NCI-H446 (cell line): Measurements from ENCODE around the gene CERS5.
A peak's percentile ranks its signal among the peaks of the same experiment; 100 is the strongest.
"Not testable (repeated sequence)": the region's sequence is repeated elsewhere in the genome, so short reads cannot be mapped to it uniquely, and the experiment has no call there.

Experiments used
- DNase-seq, 2 experiments: peaks; one replicate each; lab custom pipeline; 2025; lab: John Stamatoyannopoulos, UW

Gene CERS5

GRCh38 chr12:50103767-50104321, 63.3 kb downstream of the CERS5 start, which contains the start of gene GPD1:
Gene GPD1, plus strand, starts transcription at chr12:50104008. Its CDS starts 43 bp downstream, at chr12:50104051.
- peak in 1 of 2 experiments; percentile 10 for DNase-seq

GRCh38 chr12:50103351-50103750, 63.8 kb downstream of the CERS5 start:
- DNase-seq = no peak

- no peak for DNase-seq
These were observed 64.4 kb downstream of the CERS5 start for GRCh38 chr12:50102646-50103309.

- DNase-seq = no peak
These were observed 65.0 kb downstream of the CERS5 start for GRCh38 chr12:50102131-50102531.

DNA sequence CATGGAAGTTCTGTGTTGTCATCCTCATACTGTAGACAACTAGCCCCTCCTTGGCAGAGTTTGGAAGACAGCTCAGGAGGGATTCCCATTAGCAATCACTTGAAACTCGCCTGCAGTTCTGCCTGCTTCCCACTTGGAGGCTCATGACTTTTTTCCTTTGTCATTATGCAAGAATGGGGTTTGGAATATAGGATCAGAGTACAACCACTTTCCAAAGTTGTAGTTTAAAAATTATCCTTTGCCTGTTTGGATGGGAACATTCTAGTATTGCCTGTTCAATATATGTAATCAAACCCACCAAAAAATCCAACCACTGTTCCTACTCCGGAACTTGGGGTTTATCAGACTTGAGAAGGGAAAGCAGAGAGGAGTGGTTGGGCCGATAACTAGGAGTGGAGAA, 65.5 kb downstream of the CERS5 start:
- peak in 1 of 2 experiments; percentile 12 for DNase-seq

- DNase-seq = no peak
These were observed 66.6 kb downstream of the CERS5 start for GRCh38 chr12:50100561-50100960.

GRCh38 chr12:50099302-50100008, 67.7 kb downstream of the CERS5 start:
- DNase-seq = no peak

- DNase-seq = no peak
These were observed 69.2 kb downstream of the CERS5 start for GRCh38 chr12:50097952-50098351.

DNA sequence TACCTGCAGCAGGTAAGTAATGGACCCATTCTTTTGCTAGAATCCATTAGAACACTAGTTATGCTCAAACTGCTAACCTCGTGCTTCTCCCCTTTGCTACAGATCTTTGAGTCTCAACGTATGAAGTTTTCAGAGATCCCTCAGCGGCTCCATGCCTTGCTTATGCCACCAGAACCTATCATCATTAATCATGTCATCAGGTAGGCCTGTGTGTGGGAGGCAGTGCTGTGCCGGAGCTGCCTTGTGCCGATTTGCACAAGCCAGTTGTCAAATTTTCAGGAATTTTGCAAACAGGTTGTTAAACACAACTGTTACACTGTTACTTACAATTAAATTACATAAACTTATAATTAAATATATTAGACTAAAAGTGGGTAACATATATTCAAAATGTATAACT, 76.8 kb downstream of the CERS5 start:
- no peak for DNase-seq

- no peak for DNase-seq
These were observed 77.4 kb downstream of the CERS5 start for GRCh38 chr12:50089730-50090129.

DNA sequence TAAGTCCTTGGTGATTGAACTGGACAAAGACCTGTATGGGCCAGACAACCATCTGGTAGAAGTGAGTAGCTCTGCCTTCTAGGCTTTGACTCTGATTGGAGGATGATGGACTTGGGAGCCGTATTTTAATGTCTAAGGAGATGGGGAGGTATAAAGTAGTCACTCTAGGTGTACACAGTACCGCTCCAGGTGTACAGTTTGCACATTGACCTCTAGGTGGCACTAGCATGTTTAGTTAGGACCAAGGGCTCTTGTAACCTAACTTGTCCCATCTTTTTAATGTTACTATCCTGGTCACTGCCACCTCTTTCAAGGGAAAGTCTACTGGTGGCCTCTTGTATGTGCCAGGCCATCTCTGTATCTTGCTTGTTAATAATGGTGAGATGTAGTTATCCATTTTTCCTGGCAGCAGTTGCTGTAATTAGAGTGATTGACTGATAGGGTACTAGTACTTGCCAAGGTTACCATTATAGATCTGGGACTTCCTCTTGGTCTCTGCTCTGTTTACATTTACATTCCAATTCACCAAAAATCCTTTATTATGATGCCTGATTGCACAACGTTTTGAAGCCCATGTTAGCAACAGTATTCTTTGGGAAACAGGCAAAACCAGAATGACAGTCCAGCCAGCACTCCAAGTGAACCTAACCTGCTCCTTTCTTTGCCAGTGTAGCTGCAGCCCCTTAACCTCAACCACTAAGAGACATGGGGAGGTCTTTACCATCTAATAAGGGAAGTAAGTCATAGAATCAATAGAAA, 78.4 kb downstream of the CERS5 start:
- peak in 1 of 2 experiments; percentile 38 for DNase-seq

DNA sequence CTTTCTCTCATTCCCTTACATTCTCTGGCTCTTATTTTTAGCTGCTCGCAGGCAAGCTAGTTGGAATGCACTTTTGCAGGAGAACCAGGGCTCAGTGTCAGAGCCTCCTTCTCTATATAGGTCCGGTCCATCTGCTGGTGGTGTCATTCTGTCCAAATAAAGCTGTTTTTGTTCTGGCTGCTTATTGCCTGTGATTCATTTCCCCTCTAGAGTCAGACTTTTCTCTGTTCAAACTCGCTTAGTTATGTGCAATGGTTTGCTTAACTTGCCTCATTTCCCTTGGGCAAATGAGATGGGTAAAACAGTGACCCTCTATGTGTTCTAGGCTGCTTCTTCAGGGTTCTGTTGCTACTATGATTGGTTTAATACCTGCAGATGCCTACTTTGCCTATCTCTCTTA, 79.2 kb downstream of the CERS5 start:
- DNase-seq = no peak

GRCh38 chr12:50087151-50087550, 80.0 kb downstream of the CERS5 start:
- DNase-seq = no peak

DNA sequence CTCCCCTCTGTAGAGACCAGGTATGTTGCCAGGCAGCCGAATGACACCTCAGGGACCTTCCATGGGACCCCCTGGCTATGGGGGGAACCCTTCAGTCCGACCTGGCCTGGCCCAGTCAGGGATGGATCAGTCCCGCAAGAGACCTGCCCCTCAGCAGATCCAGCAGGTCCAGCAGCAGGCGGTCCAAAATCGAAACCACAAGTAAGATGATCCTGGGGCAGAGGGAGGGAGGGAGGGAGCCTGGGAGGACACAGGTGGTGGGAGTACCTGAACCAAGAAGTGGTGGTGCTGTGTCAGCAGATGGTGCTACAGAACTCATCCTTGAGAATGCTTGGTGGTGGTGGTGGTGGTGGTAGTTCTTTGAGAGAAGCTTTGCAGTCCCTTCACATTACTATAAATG, 81.0 kb downstream of the CERS5 start:
- no peak for DNase-seq

- peak in 1 of 2 experiments; percentile 14 for DNase-seq
These were observed 81.5 kb downstream of the CERS5 start for GRCh38 chr12:50085615-50086072.

GRCh38 chr12:50084775-50085614, 82.2 kb downstream of the CERS5 start, which contains the start of gene SMARCD1:
Gene SMARCD1, plus strand, starts transcription at chr12:50085342. Its CDS starts 28 bp downstream, at chr12:50085370.
- DNase-seq = peak; percentile 84 to 95

DNA sequence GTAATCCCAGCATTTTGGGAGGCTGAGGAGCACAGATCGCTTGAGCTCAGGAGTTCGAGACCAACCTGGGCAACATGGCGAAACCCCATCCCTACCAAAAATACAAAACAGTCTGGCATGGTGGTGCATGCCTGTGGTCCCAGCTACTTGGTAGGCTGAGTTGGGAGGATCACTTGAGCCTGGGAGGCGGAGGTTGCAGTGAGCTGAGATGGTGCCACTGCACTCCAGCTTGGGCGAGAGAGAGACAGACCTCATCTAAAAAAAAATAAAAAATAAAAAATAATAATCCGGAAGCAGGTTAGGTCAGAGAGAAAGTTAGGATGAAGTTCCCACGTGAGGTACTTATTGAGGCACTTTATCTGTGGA, 82.8 kb downstream of the CERS5 start:
- not testable (repeated sequence) for DNase-seq

- DNase-seq = no peak
These were observed 83.9 kb downstream of the CERS5 start for GRCh38 chr12:50083301-50083700.

DNA sequence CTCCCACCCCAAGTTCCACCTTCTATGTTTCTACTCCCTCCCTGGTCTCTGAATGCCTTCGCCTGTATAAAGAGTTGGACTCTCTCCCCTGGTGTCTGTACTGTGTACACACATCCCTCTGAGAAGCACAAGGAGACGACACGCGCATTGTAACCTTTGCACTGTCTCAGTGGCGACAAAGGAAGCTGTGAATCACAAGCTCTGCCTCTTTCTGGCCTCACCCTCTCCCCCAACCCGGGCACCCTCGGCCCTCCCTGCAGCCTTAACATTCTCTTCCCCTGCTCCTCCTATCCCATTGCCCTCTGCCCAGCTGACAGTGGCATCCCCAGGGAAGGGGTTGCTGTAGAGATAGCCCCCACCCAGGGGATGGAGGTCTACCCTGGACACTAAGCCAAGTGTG, 84.5 kb downstream of the CERS5 start:
- no peak for DNase-seq

DNA sequence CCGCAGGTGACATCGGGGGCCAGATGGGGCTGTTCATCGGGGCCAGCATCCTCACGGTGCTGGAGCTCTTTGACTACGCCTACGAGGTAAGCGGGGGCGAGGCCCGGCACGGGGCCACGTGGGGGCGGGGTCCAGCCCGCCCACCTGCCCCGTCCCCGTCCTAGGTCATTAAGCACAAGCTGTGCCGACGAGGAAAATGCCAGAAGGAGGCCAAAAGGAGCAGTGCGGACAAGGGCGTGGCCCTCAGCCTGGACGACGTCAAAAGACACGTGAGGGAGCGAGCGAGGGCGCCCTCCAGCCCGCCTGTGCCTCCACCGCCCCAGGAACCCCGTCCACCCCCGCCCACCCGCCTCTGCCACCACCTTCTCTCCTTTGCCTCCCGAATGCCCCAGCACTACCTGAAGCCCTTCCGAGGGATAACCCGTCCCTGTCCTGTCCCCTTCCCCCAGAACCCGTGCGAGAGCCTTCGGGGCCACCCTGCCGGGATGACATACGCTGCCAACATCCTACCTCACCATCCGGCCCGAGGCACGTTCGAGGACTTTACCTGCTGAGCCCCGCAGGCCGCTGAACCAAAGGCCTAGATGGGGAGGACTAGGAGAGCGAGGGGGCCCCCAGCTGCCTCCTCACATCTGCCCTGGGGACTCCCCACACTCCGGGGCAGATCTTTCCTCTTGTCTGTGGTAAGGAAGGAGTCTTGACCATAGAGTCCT, 85.9 kb downstream of the CERS5 start:
- DNase-seq = no peak

DNA sequence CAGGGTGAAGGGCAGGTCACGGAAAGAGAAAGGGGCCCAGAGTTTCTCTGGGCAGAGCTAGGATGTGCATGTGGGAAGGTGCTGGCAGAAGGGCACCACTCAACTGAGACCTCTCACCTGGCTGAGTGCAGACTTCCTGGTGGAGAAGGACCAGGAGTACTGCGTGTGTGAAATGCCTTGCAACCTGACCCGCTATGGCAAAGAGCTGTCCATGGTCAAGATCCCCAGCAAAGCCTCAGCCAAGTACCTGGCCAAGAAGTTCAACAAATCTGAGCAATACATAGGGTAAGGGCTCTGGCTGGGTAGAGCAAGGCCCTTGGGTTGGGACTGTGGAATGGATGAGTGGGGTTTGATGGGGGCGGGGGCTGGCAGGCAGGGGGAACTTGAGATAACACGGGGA, 87.4 kb downstream of the CERS5 start:
- DNase-seq = no peak
